SK-N-SH (cell line): ENCODE data around the gene ZAR1L. TPM values are rescaled to one million over a fixed set of nuclear protein-coding genes. Genes with fewer than 3 reads are reported as not detected.

Experiments
- CTCF ChIA-PET: fragments of 300-600, 350-600 bp; formaldehyde crosslinking; extraction: SDS; loops from one replicate; lab custom pipeline; 2021; lab: Yijun Ruan, JAX
- POLR2A ChIA-PET: fragments of 350-600 bp; sonication (Branson Sonifier 250); formaldehyde crosslinking; extraction: SDS; loops from one replicate; lab custom pipeline; 2020; ENCODE audit warnings: antibody characterized with exemption, inconsistent platforms; lab: Yijun Ruan, JAX
- DNase-seq: peaks from one replicate; pipeline ENCODE4 v3.0.0; 2012
- H2AFZ ChIP-seq: fragments of 200-600 bp; sonication (generic); 2 replicates; pipeline ENCODE4 v1.8.1; 2016; ENCODE audit warnings: antibody characterized with exemption, mild to moderate bottlenecking, low read depth
- H3F3A ChIP-seq: fragments of 200-600 bp; sonication (generic); replicated peaks from 2 replicates; pipeline ENCODE3; 2016; ENCODE audit warnings: antibody characterized with exemption, mild to moderate bottlenecking; ENCODE audit not compliant: insufficient read depth
- H3K27ac ChIP-seq, 2 experiments: fragments of 200-500 bp in 1 of 2; fragments of 200-600 bp in 1 of 2; sonication (Bioruptor generic) in 1 of 2; sonication (generic), shearing (Covaris generic) in 1 of 2; 2 replicates each; pipeline versions ENCODE4 v1.5.1 to v1.6.1; 2014 to 2016; ENCODE audit warnings: low read depth in 2 of 2, inconsistent platforms in 1 of 2, low read length in 1 of 2, mild to moderate bottlenecking in 1 of 2, mixed read lengths in 1 of 2
- H3K27me3 ChIP-seq: fragments of 200-600 bp; sonication (generic), shearing (Covaris generic); 2 replicates; pipeline ENCODE4 v1.6.1; 2016; ENCODE audit warnings: mixed run types; ENCODE audit not compliant: insufficient read depth
- H3K36me3 ChIP-seq, 2 experiments: fragments of 200-500 bp in 1 of 2; fragments of 200-600 bp in 1 of 2; sonication (Bioruptor generic) in 1 of 2; sonication (generic) in 1 of 2; replicated peaks in 1 of 2; 2 replicates each; pipeline versions ENCODE3 to v1.5.1; 2014 to 2016; ENCODE audit warnings: low read length in 1 of 2, mild to moderate bottlenecking in 1 of 2; ENCODE audit not compliant: insufficient read depth in 2 of 2, control insufficient read depth in 1 of 2
- H3K4me1 ChIP-seq, 2 experiments: fragments of 200-500 bp in 1 of 2; fragments of 200-600 bp in 1 of 2; sonication (Bioruptor generic) in 1 of 2; sonication (generic), shearing (Covaris generic) in 1 of 2; 2 replicates each; pipeline versions ENCODE4 v1.5.1 to v1.6.1; 2014 to 2016; ENCODE audit warnings: low read depth in 1 of 2, low read length in 1 of 2, mixed run types in 1 of 2; ENCODE audit not compliant: insufficient read depth in 2 of 2, control insufficient read depth in 1 of 2
- H3K4me2 ChIP-seq: fragments of 200-600 bp; sonication (generic), shearing (Covaris generic); 2 replicates; pipeline ENCODE4 v1.6.1; 2017; ENCODE audit warnings: mixed run types
- H3K4me3 ChIP-seq, 2 experiments: fragments of 200-500 bp in 1 of 2; fragments of 200-600 bp in 1 of 2; sonication (Bioruptor generic) in 1 of 2; sonication (generic), shearing (Covaris generic) in 1 of 2; 2 replicates each; pipeline versions ENCODE4 v1.5.1 to v1.8.1; 2014 to 2016; ENCODE audit warnings: low read depth in 2 of 2, inconsistent platforms in 1 of 2, low read length in 1 of 2, mild to moderate bottlenecking in 1 of 2, mixed read lengths in 1 of 2, moderate library complexity in 1 of 2
- H3K79me2 ChIP-seq: fragments of 200-600 bp; sonication (generic); 2 replicates; pipeline ENCODE4 v1.8.1; 2017; ENCODE audit warnings: mild to moderate bottlenecking; ENCODE audit not compliant: insufficient read depth
- H3K9ac ChIP-seq: fragments of 200-600 bp; sonication (generic); 2 replicates; pipeline ENCODE4 v1.6.1; 2017; ENCODE audit warnings: mixed run types
- H3K9me2 ChIP-seq: fragments of 200-600 bp; sonication (generic); 2 replicates; pipeline ENCODE4 v1.6.1; 2017; ENCODE audit warnings: mixed run types
- H3K9me3 ChIP-seq: fragments of 200-600 bp; sonication (generic); 2 replicates; pipeline ENCODE4 v1.6.1; 2017; ENCODE audit warnings: mixed run types, mild to moderate bottlenecking, moderate library complexity
- H4K20me1 ChIP-seq: fragments of 200-600 bp; sonication (generic); 2 replicates; pipeline ENCODE4 v1.6.1; 2017; ENCODE audit warnings: mild to moderate bottlenecking, mixed run types; ENCODE audit not compliant: insufficient read depth
- FOSL2 ChIP-seq: IDR thresholded peaks from 2 replicates; pipeline ENCODE4 v1.4.0; 2012; ENCODE audit warnings: low read depth, mild to moderate bottlenecking, moderate library complexity, borderline replicate concordance
- JUND ChIP-seq: IDR thresholded peaks from 2 replicates; pipeline ENCODE4 v1.4.0; 2012
- POLR2AphosphoS5 ChIP-seq: IDR thresholded peaks from 2 replicates; pipeline ENCODE4 v1.6.1; 2012; ENCODE audit warnings: low read depth, low read length
- RAD21 ChIP-seq: IDR thresholded peaks from 2 replicates; pipeline ENCODE4 v1.6.1; 2012; ENCODE audit warnings: mild to moderate bottlenecking, low read length
- SMC3 ChIP-seq: IDR thresholded peaks from 2 replicates; pipeline ENCODE4 v1.6.1; 2012; ENCODE audit warnings: low read depth, low read length, improper control_type of control experiment
- WGBS: methylation state at CpG from one replicate; pipeline ENCODE4 v1.1.6; 2017; ENCODE audit warnings: low lambda C conversion rate; 5-methylcytosine and 5-hydroxymethylcytosine counted together
- polyA plus RNA-seq, 3 experiments: library from polyadenylated mRNA; depleted of rRNA; stranded (reverse); fragments of >200 nt; gene quantifications; 2 replicates each; pipeline ENCODE4 v1.2.3, GENCODE V29; 2012
- TF ChIP-seq, protein P1 (sequence below): fragments of 200-600 bp; sonication (generic); IDR thresholded peaks from 2 replicates; pipeline ENCODE4 v1.6.1; 2017; ENCODE audit warnings: antibody characterized with exemption, mild to moderate bottlenecking, moderate library complexity

The ZAR1L gene
- polyA plus RNA-seq, 1 of the 3 experiments (the other 2 are of a cell fraction) = 0.07 TPM

- peaks cover 0 to 6% of the 10 kb centered on the region in 2 experiments; a peak in 1 of 4 replicates for H3K4me1 ChIP-seq
- peak overlapping the region in 1 of 2 experiments; percentile 27; a peak in 1 of 4 replicates for H3K4me3 ChIP-seq
- no peaks in the 10 kb centered on the region for H3K36me3 ChIP-seq
- H3K4me2 ChIP-seq = no peak overlapping the region
- no peaks in the 10 kb centered on the region for H4K20me1 ChIP-seq
- TF ChIP-seq, protein P1, sequence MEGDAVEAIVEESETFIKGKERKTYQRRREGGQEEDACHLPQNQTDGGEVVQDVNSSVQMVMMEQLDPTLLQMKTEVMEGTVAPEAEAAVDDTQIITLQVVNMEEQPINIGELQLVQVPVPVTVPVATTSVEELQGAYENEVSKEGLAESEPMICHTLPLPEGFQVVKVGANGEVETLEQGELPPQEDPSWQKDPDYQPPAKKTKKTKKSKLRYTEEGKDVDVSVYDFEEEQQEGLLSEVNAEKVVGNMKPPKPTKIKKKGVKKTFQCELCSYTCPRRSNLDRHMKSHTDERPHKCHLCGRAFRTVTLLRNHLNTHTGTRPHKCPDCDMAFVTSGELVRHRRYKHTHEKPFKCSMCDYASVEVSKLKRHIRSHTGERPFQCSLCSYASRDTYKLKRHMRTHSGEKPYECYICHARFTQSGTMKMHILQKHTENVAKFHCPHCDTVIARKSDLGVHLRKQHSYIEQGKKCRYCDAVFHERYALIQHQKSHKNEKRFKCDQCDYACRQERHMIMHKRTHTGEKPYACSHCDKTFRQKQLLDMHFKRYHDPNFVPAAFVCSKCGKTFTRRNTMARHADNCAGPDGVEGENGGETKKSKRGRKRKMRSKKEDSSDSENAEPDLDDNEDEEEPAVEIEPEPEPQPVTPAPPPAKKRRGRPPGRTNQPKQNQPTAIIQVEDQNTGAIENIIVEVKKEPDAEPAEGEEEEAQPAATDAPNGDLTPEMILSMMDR = peak; percentile 79
- TF ChIP-seq RAD21 (peak; percentile 69), POLR2AphosphoS5 (no peak), SMC3 (peak; percentile 60)
- peak; percentile 47 for DNase-seq
- no peaks in the 10 kb centered on the region for H3K9me2 ChIP-seq
- H3F3A ChIP-seq = no peaks in the 10 kb centered on the region
- 48% methylated on average over 12 of the region's 12 CpGs for WGBS
- H2AFZ ChIP-seq = peak overlapping the region; percentile 70
- no peaks in the 10 kb centered on the region for H3K27me3 ChIP-seq
- H3K9ac ChIP-seq = no peak overlapping the region
- no peak overlapping the region for H3K27ac ChIP-seq
- no peaks in the 10 kb centered on the region for H3K79me2 ChIP-seq
- POLR2A ChIA-PET = no interaction called here
- CTCF ChIA-PET = no interaction called here
- H3K9me3 ChIP-seq = no peaks in the 10 kb centered on the region
Observed at GRCh38 chr13:32310134-32310706, 4.9 kb downstream of the ZAR1L start.

- POLR2A ChIA-PET = no interaction called here
- H3K9ac ChIP-seq = no peak overlapping the region
Observed at GRCh38 chr13:32309312-32310133, 5.6 kb downstream of the ZAR1L start.

More at GRCh38 chr13:32309312-32310133, 5.6 kb downstream of the ZAR1L start:
- Histone ChIP-seq H3K9me2 (no peaks in the 10 kb centered on the region), H3K79me2 (no peaks in the 10 kb centered on the region), H4K20me1 (no peaks in the 10 kb centered on the region), H3K4me2 (no peak overlapping the region), H2AFZ (peak overlapping the region; percentile 70), H3K27me3 (no peaks in the 10 kb centered on the region), H3K9me3 (no peaks in the 10 kb centered on the region), H3K36me3 (no peaks in the 10 kb centered on the region), H3K4me3 (no peak overlapping the region), H3K27ac (no peak overlapping the region), H3F3A (no peaks in the 10 kb centered on the region), H3K4me1 (peaks cover 0 to under 1% of the 10 kb centered on the region in 2 experiments; a peak in 1 of 4 replicates)
- TF ChIP-seq, protein P1 = no peak
- TF ChIP-seq FOSL2 (no peak), JUND (no peak)
- CTCF ChIA-PET = interaction anchor here (0.8 to 1.2 kb wide), 5 partner anchors 20 to 400 kb away, joined by 3 to 4 read pairs (median 4); no protein-coding TSS in a partner anchor
- DNase-seq = no peak
- WGBS = 62% methylated on average over 10 of the region's 10 CpGs
